ENCODE data around the gene ICAM1.

Gene ICAM1

GRCh38 chr19:10289836-10290356 is 19.0 kb downstream of the ICAM1 start, which contains the start of gene ICAM5:
ICAM5 (plus strand) TSS chr19:10289952; CDS start chr19:10290044, 92 bp downstream.
- no peak for DNase-seq (ENCODE audit: low read depth)
- peak within 1 kb of the TSS; percentile 25 for H3K4me3 ChIP-seq (ENCODE audit: control insufficient read depth, low read depth, low read length)
- no peak for TF ChIP-seq CTCF (conservative IDR thresholded peaks at IDR 0.05; ENCODE audit: control insufficient read depth, insufficient read depth, low read depth, low read length)

GRCh38 chr19:10290357-10290875 is 19.5 kb downstream of the ICAM1 start:
- DNase-seq (ENCODE audit: low read depth), result no peak
- TF ChIP-seq CTCF (conservative IDR thresholded peaks at IDR 0.05; ENCODE audit: control insufficient read depth, insufficient read depth, low read depth, low read length), result no peak
- H3K4me3 ChIP-seq (ENCODE audit: control insufficient read depth, low read depth, low read length), result peak overlapping the region; percentile 13

- no peak for TF ChIP-seq CTCF (conservative IDR thresholded peaks at IDR 0.05; ENCODE audit: control insufficient read depth, insufficient read depth, low read depth, low read length)
- peak overlapping the region; percentile 22 for H3K4me3 ChIP-seq (ENCODE audit: control insufficient read depth, low read depth, low read length)
- no peak for DNase-seq (ENCODE audit: low read depth)
Observed at GRCh38 chr19:10290876-10291553, 20.1 kb downstream of the ICAM1 start.

- no peak for TF ChIP-seq CTCF (conservative IDR thresholded peaks at IDR 0.05; ENCODE audit: control insufficient read depth, insufficient read depth, low read depth, low read length)
- no peak for DNase-seq (ENCODE audit: low read depth)
- peak overlapping the region; percentile 22 for H3K4me3 ChIP-seq (ENCODE audit: control insufficient read depth, low read depth, low read length)
Observed at GRCh38 chr19:10291554-10292205, 20.8 kb downstream of the ICAM1 start.

GRCh38 chr19:10292206-10292788 is 21.4 kb downstream of the ICAM1 start:
- peak overlapping the region; percentile 15 for H3K4me3 ChIP-seq (ENCODE audit: control insufficient read depth, low read depth, low read length)
- peak; percentile 43 for DNase-seq (ENCODE audit: low read depth)
- TF ChIP-seq CTCF (conservative IDR thresholded peaks at IDR 0.05; ENCODE audit: control insufficient read depth, insufficient read depth, low read depth, low read length), result no peak

GRCh38 chr19:10292789-10293636 is 22.1 kb downstream of the ICAM1 start:
- no peak for TF ChIP-seq CTCF (conservative IDR thresholded peaks at IDR 0.05; ENCODE audit: control insufficient read depth, insufficient read depth, low read depth, low read length)
- no peak for DNase-seq (ENCODE audit: low read depth)
- no peak overlapping the region for H3K4me3 ChIP-seq (ENCODE audit: control insufficient read depth, low read depth, low read length)
